ENCODE data around the gene SLC27A1.
"Not testable (repeated sequence)": the region's sequence is repeated elsewhere in the genome, so short reads cannot be mapped to it uniquely, and the experiment has no call there.

SLC27A1 gene

DNA sequence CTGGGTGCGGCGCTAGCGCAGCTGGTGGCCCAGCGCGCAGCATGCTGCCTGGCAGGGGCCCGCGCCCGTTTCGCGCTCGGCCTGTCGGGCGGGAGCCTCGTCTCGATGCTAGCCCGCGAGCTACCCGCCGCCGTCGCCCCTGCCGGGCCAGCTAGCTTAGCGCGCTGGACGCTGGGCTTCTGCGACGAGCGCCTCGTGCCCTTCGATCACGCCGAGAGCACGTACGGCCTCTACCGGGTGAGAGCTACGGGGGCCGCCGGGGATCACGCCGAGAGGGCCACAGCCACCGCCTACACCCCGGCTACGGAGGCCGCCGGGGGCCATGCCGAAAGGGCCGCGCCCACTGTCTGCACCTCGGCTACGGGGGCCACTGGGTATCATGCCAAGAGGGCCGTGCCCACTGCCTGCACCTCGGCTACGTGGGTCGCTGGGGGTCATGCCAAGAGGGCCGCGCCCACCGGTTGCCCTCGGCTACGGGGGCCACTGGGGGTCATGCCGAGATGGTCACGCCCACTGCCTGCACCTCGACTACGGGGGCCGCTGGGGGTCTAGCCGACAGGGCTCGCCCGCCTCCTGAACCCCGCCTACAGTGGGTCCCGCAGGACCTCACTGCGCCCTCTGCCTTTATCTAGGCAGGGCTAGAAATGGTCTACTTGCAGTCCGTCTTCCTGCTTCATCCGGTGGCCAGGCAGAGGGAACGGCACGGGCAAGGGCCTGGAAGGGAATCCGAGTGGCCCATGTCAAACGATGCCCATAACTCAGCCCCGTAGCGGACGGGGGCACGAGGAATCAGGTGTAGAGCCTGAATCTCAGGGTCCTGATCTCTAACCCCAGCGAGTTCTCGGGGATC, 41.6 kb downstream of the SLC27A1 start:
- DNase-seq = peak; percentile 41

- no peak for DNase-seq
Measured at GRCh38 chr19:17512574-17512939, 42.2 kb downstream of the SLC27A1 start.

DNA sequence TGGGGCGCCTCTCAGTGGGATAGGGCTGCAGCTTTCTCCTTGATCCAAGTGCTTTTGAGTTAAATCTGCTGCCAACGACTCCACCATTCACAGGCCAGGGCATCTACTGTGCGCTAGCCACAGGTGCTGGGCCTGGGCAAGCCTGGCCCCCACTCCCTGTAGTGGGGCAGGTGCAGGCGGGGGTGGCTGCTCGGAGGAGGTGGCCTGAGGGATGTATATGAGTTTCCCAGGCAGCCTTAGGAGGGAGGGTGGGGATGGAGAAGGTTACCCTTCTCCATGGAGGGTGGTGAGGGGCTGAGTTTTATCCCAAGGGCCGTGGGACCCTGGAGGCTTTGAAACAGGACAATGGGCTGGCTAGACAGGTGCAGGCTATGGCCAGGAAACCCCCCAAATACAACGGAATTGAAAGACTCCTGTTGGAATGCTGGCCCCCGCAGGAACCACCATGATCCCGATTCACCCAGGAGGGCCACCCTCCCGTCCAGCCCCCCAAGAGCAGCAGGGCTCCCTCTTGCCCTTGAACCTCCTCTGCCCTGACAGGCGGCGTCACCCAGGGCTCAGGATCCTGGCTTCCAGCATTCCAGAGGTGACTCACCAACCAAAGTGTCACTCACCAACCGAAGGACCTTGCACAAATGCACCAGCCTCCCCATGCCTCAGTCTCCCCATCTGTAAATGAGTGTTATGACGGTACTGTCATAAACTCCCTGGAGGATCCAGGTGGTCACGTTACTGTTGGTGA, 45.3 kb downstream of the SLC27A1 start:
- no peak for DNase-seq

DNA sequence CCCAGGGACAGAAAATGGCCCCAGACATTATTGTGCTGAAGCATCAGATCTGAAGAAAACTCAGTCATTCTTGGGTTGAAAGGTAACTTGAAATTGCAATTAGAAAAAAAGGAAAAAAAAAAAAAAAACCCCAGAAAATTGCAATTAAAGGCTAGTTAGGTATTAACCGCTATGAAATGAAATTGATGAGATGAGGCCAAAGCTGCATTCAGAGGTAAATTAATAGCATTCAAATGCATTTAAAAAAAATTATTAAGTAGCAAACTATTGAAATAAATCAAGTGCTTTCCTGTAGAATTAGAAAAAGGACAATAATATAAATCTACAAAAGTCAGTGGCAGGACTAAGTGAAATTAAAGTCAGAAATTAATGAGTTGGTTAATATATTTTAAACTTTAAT, 47.6 kb downstream of the SLC27A1 start:
- DNase-seq = no peak

DNA sequence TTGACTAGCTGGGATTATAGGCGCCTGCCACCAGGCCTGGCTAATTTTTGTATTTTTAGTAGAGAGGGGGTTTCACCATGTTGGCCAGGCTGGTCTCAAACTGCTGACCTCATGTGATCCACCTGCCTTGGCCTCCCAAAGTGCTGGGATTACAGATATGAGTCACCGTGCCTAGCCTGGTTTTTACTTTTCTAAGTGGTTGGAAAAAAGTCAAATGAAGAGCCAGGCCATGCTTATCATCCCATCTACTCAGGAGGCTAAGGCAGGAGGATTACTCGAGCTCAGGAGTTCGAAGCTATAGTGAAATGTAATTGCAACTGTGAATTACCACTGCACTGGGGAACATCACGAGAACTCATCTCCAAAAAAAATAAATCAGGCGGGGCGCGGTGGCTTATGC, 48.3 kb downstream of the SLC27A1 start:
- DNase-seq = not testable (repeated sequence)

- DNase-seq = no peak
Measured at GRCh38 chr19:17519967-17520366, 49.6 kb downstream of the SLC27A1 start.

- DNase-seq = no peak
Measured at GRCh38 chr19:17520865-17521264, 50.5 kb downstream of the SLC27A1 start.

DNA sequence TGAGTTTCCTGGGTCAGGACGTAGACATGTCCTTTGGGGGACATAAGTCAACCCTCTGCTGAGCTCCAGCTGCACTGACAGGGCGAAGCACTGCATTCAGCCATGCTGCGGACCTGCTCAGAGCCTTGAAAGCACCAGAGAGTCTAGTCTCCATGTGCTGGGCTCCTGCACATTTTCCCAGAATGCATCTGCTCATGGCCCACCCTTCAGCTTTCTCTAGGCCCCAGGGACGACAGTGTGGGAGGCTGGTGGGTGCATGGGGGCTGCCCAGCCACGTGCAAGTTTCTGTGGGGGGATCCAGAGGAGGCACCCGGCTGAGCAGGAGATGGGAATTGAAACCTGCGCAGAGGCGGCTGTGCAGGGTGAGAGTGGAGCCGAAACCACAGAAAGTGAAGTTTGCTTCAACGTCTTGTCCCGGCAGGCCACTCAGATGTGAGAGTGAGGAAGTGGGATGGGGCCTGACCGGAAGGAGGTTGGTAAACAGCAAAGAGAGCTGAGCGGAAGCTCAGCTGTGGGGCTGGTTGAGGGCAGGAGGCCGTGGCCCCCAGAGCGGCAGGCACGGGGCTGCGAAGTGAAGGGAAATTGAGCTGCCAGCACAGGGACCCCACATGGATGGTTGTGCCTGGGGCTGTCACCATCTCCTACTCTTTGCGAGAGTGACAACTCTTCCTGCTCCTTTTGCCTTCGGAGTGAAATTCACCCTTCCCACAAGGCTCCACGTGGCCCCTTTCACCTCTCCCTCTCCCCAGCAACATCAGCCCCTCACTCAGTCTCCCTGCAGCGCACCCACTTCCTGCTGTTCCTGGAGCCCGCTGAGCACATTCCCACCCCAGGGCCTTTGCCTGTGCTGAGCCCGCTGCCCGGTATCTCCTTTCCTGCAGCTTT, 52.9 kb downstream of the SLC27A1 start:
- no peak for DNase-seq

DNA sequence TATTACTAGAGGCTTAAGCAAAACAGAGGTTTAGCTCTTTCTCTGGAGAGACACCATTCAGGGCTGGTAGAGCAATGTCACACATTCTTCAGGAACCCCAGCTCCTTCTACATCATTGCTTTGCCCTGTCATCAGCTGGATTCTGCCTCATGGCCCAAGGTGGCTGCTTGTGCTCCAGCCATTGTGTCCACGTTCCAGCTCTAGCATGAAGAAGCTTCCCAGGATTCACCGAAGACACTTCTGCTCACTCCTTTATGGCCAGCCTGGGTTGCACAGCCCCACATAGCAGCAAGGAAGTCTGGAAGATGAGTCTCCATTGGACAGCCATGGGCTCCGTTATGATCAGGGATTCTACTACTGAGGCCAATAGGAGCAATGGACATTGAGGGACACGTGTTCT, 54.3 kb downstream of the SLC27A1 start:
- no peak for DNase-seq

- no peak for DNase-seq
Measured at GRCh38 chr19:17525141-17525540, 54.8 kb downstream of the SLC27A1 start.

- DNase-seq = no peak
Measured at GRCh38 chr19:17526922-17527321, 56.6 kb downstream of the SLC27A1 start.

DNA sequence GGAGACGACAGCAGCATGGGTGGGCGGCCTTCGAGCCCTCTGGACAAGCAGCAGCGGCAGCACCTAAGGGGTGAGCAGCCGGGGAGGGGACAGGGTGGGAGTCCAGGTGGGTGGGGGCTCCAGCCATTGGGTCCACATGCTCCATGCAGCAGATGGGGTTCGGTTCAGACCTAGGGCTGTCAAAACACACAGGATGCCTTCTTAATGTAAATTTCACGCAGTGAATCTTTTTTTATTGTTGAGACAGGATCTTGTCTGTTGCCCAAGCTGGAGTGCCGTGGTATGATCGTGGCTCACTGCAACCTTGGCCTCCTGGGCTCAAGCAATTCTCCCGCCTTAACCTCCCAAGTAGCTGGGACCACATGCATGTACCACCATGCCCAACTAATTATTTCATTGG, 57.0 kb downstream of the SLC27A1 start:
- DNase-seq = no peak

DNA sequence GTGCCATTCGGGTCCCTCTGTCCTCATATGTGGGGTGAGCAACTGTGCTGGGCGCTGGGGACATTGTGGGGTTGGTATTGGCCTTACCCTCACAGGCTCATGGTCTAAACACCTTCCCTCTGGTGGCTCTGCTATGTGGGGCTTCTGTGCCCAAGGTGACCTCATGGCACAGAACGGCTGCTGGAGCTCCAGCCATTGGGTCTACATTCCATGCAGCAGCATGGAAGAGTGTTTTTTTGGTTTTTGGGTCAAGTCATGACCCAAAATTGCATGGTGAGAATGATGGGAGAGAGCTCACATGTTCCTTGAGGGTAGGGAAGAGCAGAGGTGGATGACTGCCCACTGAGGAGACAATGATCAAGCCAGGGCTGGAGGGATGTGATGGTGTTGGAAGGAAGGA, 58.3 kb downstream of the SLC27A1 start:
- DNase-seq = no peak

DNA sequence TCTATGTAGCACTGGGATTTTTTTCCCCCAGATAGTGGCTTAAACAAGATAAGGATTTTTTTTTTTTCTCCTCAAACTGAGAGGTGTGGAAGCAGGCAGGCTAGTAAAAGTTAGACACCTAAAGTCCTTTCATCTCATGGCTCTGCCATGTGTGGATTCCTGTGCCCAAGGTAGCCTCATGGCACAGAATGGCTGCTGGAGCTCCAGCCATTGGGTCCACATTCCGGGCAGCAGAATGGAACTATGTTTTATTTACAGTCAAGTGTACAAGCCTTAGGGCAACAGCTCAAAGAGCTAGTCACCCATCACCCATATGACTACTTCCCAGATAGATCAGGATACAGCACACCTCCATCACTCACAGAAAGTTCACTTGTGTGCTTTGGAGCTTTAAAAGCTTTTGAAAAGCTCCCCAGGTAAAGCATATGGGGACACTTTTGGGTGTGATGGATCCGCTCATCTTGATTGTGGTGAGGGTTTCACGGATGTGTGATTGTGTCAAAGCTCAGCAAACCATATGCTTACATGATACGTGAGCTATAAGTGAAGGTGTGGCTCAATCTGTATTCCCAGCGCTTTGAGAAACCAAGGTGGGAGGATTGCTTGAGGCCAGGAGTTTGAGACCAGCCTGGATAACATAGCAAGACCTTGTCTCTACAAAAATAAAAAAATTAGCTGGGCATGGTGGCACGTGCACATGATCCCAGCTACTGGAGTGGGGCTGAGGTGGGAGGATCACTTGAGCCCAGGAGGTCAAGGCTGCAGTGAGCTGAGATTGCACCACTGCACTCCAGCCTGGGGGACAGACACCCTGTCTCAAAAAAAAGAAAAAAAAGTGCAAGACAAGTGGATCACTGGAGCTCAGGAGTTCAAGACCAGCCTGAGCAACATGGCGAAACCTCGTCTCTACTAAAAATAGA, 59.2 kb downstream of the SLC27A1 start:
- no peak for DNase-seq

DNA sequence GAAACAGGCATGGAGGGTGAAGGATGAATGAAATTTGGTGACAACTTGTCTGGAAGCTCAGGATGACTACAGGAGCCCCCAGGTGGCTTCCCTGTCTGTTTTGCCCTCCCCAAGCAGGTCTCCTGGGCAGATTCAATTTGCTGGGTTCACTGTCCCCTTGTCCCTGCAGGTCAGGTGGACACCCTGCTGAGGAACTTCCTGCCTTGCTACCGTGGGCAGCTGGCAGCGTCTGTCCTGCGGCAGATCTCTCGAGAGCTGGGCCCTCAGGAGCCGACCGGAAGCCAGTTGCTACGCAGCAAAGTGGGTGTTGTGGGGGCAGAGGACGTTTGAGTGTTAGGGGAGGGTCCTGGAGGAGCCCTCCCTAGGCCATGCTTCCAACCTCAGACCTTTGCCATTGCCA, 60.3 kb downstream of the SLC27A1 start:
- DNase-seq = no peak

GRCh38 chr19:17532116-17532515, 61.8 kb downstream of the SLC27A1 start:
- no peak for DNase-seq

DNA sequence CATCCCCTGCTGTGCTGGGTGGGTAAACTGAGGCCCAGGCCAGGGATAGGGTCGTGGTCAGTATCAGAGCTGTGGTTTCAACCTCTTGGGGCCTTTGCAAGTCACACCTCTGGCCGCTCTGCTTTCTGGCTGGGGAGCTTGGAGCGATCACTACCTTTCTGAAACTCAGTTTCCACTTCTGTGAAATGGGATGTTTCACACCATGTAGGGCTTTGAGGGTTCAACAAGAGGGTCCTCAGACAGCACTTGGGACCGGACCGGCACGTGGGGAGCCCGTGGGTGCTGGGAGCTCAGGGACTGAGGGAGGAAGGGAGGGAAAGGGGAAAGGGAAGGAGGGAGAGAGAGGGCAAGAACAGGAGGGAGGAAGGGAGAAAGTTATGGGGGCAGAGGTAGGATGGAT, 62.2 kb downstream of the SLC27A1 start:
- DNase-seq = no peak

DNA sequence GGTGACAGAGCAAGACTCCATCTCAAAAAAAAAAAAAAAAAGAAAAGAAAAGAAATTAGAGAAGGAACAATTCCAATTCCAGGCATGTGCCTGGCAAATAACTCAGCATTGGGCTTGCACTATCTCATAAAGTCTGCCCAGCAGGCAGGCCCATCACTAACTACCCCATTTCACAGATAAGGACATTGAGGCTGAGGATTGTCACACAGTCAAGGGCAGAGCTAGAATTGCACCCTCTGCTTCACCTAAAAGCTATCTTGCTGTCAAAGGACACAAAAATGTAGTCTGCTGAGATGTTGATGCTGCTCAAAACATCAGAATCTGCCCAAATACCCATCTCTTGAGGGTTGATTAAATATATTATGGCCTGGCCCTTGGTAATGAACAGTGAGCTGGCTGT, 64.4 kb downstream of the SLC27A1 start:
- no peak for DNase-seq

GRCh38 chr19:17536955-17537354, 66.6 kb downstream of the SLC27A1 start:
- no peak for DNase-seq

DNA sequence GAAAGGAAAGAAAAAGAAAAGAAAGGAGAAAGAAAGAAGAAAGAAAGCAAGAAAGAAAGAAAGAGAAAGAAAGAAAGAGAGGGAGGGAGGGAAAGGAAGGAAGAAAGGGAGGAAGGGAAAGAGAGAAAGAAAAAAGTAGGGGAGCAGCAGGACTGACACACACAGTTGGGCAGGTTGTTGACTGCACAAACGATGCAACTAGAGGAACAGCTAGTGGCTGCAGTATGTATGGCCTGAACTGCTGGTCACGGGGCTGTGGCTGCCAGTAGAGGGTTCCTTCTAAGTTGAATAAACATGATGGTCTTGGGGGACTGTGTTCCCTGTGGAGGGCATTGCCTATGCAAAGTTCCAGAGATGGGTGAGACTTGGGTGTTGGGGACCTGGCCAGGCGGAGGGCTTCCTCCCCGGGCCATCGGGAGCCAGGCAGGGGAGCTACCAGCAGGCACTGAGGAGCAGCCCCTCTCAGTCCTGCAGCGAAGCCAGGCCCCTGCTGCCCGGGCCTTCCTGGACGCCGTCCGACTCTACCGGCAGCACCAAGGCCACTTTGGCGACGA, 68.4 kb downstream of the SLC27A1 start:
- DNase-seq = no peak

DNA sequence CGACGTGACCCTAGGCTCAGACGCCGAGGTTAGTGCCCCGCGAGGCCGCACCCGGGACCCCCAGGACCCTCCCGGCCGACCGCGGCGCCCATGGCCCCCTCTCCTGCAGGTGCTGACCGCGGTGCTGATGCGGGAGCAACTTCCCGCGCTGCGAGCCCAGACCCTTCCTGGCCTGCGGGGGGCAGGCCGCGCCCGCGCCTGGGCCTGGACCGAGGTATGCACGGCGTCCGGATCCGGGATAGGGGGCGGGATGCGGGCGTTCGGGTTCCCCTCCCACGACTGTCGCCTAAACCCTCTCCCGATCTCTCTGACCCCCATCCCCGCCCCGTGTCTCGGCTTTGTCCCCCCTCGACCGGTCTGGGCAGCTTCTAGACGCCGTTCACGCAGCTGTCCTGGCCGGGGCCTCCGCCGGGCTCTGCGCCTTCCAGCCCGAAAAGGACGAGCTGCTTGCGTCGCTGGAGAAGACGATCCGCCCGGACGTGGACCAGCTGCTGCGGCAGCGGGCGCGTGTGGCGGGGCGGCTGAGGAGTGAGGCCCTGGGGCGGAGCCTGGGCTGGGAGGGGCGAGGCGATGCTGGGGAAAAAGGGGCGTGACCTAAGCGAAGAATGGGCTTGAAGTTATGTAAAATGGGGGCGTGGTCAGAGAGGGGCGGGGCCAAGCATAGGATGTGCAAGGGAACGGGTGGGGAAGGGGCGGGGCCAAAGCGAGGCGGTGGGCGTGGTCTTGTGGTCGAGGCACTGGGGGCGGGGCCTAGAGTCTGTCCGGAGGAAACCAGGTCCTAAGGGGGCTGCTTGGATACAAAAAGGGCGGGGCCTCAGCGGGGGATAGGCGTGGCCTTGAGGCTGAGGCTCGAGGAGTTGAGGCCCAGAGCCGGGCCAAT, 69.2 kb downstream of the SLC27A1 start:
- peak; percentile 61 for DNase-seq

Measured in NCI-H526 treated with DMSO at 0.1 percent for 48 hours (cell line).